Measurements from ENCODE around the gene KLHL25. TPM values are rescaled to one million over a fixed set of nuclear protein-coding genes. Genes with fewer than 3 reads are reported as not detected.

Gene KLHL25
- total and polyA plus RNA-seq, 11 donors: 2.2 to 12.9 (median 4.3) TPM

DNA sequence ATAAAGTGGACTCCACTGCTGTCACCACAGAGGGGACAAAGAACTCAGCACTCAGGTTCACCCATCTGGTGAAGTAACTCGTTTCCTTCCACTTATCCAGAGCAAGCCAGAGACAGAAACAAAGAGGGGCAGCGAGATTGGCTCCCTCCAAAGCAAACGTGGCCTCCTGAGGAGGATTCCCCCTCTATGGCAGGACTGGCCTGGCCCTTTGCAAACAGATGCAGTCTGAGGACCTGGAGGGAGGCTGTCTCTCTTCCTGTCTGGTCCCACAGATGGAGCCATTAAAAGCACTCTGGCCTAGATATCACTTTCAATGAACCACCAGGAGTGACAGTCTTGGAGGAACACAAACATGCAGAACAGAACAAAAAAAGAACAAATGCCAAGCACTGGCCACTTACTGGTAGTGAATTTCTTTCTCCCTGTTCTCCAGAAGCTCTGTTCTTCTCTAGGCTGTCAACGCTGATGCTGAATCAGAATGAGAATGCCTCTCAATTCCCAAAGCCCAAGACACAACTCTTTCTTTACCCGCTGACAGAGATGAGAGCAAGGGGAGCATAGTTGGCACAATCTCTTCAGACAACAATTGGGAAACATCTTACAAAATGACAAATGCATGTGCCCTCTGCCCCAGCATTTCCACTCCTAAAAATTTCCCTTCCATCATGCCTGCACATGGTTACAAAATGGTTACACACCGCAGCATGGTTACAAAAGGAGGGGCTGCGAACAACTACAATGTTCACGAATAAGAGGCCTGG lies 14.3 kb downstream of the KLHL25 start:
- intact Hi-C loops (cut with DNase I): no loop called here
- Histone ChIP-seq H3K36me3 (no peaks in the 10 kb centered on the region), H3K4me3 (no peak overlapping the region), H3K27me3 (no peaks in the 10 kb centered on the region), H3K27ac (no peak overlapping the region), H3K4me1 (peaks cover 0 to 52% (median 23%) of the 10 kb centered on the region in 12 donors), H3K9me3 (no peaks in the 10 kb centered on the region)
- WGBS, 4 donors: 71 to 78% (median 75%) methylated on average over 8 of the region's 8 CpGs
- DNase-seq (no peak), ATAC-seq (no peak)
- TF ChIP-seq, protein P1, sequence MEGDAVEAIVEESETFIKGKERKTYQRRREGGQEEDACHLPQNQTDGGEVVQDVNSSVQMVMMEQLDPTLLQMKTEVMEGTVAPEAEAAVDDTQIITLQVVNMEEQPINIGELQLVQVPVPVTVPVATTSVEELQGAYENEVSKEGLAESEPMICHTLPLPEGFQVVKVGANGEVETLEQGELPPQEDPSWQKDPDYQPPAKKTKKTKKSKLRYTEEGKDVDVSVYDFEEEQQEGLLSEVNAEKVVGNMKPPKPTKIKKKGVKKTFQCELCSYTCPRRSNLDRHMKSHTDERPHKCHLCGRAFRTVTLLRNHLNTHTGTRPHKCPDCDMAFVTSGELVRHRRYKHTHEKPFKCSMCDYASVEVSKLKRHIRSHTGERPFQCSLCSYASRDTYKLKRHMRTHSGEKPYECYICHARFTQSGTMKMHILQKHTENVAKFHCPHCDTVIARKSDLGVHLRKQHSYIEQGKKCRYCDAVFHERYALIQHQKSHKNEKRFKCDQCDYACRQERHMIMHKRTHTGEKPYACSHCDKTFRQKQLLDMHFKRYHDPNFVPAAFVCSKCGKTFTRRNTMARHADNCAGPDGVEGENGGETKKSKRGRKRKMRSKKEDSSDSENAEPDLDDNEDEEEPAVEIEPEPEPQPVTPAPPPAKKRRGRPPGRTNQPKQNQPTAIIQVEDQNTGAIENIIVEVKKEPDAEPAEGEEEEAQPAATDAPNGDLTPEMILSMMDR (IDR thresholded peaks at IDR 0.05): no peak

DNA sequence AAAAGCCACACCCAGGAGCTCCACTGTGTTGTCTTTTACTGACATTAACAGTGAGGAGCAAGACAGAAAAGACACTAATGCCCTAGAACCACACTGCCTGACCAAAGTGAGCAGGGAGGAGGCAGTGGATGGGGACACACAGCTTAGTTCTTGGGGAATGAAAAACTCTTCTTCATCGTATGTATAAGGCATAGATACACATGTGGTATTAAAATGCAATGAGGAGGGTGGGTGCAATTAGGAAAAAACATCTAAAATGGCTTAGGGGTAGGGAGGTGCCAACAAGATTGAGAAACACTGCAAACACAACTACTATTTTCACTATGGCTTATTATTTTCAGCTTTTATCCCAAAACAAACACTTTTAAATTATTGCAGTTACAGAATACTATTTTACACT lies 15.5 kb downstream of the KLHL25 start:
- no peak for ATAC-seq
- no peak overlapping the region for H3K4me3 ChIP-seq

DNA sequence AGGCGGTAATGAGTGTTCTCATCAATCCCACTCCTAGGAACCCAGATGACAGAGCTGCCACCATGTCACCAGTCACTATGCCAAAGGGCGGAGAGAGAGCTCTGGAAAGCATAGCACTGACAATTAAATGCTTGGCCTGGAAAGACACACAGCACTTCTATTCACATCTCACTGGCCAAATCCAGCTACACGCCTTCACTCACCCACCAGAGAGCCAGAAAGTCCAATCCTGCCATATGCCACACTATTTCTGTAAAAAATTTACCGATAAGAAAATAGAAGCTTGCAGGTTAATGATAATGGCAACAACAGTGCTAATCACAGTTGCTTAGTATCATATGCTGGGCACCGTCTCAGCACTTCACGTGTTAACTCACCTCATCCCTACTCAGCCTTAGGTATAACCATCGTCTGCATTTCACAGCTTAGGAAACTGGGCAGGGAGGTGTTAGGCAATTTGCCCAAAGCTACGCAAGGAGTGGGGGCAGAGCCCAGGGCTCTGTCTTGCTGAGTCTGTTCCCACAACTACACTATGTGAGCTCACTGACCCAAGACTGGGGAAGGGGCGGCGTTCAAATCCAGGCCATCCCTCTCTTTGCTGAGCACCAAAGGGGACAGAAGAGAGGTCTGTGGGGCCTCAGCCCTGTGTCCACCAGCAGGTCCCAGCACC lies 16.5 kb downstream of the KLHL25 start:
- H3K4me1 ChIP-seq: peaks cover 0 to 45% (median 20%) of the 10 kb centered on the region in 12 donors
- TF ChIP-seq, protein P1 (IDR thresholded peaks at IDR 0.05): no peak
- no peak for TF ChIP-seq POLR2A (IDR thresholded peaks at IDR 0.05)
- H3K4me3 ChIP-seq: no peak overlapping the region
- peak overlapping the region in 10 of 12 donors; percentile 26 to 71 (median 45) for H3K27ac ChIP-seq
- intact Hi-C loops (cut with DNase I): no loop called here
- peak in 3 of 5 donors; percentile 41 to 65 (median 63) for DNase-seq
- no peaks in the 10 kb centered on the region for H3K27me3 ChIP-seq
- ATAC-seq: peak; percentile 86 to 90 (median 88)
- H3K9me3 ChIP-seq: no peaks in the 10 kb centered on the region
- WGBS, 4 donors: 45 to 75% (median 67%) methylated on average over 6 to 10 of the region's 10 CpGs
- H3K36me3 ChIP-seq: no peaks in the 10 kb centered on the region

More for the DNA sequence above, 15.5 kb downstream of the KLHL25 start:
- no peak for TF ChIP-seq POLR2A (IDR thresholded peaks at IDR 0.05)
- 95 to 98% (median 97%) methylated on average over 1 of the region's 1 CpG for WGBS, 4 donors
- Histone ChIP-seq H3K27ac (no peak overlapping the region), H3K27me3 (no peaks in the 10 kb centered on the region), H3K9me3 (no peaks in the 10 kb centered on the region), H3K4me1 (peaks cover 0 to 44% (median 19%) of the 10 kb centered on the region in 12 donors), H3K36me3 (no peaks in the 10 kb centered on the region)
- intact Hi-C loops (cut with DNase I): no loop called here
- DNase-seq: no peak

DNA sequence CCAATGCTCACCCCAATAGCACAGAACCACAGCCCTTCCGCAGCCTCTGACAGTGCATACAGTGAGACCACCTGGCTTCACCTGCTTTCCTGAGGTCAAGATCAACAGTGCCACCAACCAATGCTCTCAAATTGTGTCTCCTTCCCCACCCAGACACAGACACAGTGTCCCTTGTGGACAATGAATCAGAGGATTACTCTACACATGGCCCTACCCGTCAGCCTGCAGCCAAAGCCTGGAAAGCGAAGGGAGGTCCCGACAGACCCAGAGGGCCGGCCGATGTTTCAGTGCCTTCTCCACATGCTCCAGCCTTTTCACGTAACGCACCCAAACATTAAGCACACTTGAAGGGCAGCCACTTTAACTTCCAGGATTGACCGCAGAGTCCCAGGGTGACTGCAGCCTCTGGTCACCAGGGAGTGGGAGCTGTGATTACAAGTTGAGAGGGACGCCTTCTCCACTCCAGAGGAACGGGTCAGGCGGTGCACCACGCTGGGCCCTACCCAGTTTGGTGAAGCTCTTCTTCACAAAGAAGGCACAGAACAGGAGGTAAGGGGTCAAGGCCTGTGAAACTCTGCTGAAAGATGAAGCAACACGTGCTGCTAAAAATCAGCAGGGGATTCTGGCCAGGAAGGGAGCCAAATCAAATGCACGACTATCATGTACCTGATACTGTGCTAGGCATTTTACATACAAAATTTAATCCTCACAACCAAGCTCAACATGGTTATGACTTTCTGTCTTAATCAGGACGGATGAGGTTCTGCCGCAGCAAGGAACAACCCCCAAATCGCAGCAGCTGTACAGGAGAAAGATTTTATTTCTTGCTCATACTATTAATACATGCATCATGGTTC lies 17.2 kb downstream of the KLHL25 start:
- H3K36me3 ChIP-seq: no peaks in the 10 kb centered on the region
- TF ChIP-seq POLR2A (IDR thresholded peaks at IDR 0.05): no peak
- TF ChIP-seq, protein P1 (IDR thresholded peaks at IDR 0.05): no peak
- no peaks in the 10 kb centered on the region for H3K9me3 ChIP-seq
- no peaks in the 10 kb centered on the region for H3K27me3 ChIP-seq
- ATAC-seq (peak in 1 of 4 donors; percentile 4), DNase-seq (no peak)
- intact Hi-C loops (cut with DNase I): no loop called here
- no peak overlapping the region for H3K4me3 ChIP-seq
- peaks cover 0 to 51% (median 26%) of the 10 kb centered on the region in 12 donors for H3K4me1 ChIP-seq
- WGBS, 4 donors: 75 to 78% (median 77%) methylated on average over 18 of the region's 18 CpGs
- peak overlapping the region in 8 of 12 donors; percentile 23 to 71 (median 50) for H3K27ac ChIP-seq
